IMR-90 (cell line): ENCODE results near the gene HIVEP3.

Experiments
- BHLHE40 ChIP-seq: fragments of 150-350 bp; IDR thresholded peaks from 2 replicates; pipeline ENCODE4 v1.6.1; 2016; ENCODE audit warnings: mild to moderate bottlenecking, low read depth, low read length
- CTCF ChIP-seq: conservative IDR thresholded peaks from 2 replicates; pipeline ENCODE4 v1.5.1; 2012; ENCODE audit warnings: mild to moderate bottlenecking, low read depth, low read length, improper control_type of control experiment
- MXI1 ChIP-seq: IDR thresholded peaks from 2 replicates; pipeline ENCODE4 v1.6.1; 2012; ENCODE audit warnings: low read depth, mild to moderate bottlenecking, low read length, moderate library complexity, borderline replicate concordance
- NFE2L2 ChIP-seq: fragments of 150-350 bp; IDR thresholded peaks from 2 replicates; pipeline ENCODE4 v1.6.1; 2016; ENCODE audit warnings: low read depth, mild to moderate bottlenecking, low read length
- POLR2A ChIP-seq: IDR thresholded peaks from 2 replicates; pipeline ENCODE4 v1.6.1; 2012; ENCODE audit warnings: mild to moderate bottlenecking, low read depth, low read length
- RAD21 ChIP-seq: IDR thresholded peaks from 2 replicates; pipeline ENCODE4 v1.6.1; 2012; ENCODE audit warnings: low read length, improper control_type of control experiment
- RCOR1 ChIP-seq: IDR thresholded peaks from 2 replicates; pipeline ENCODE4 v1.6.1; 2012; ENCODE audit warnings: mild to moderate bottlenecking, low read length, improper control_type of control experiment; ENCODE audit not compliant: insufficient replicate concordance
- USF2 ChIP-seq: fragments of 150-350 bp; IDR thresholded peaks from 2 replicates; pipeline ENCODE4 v1.6.1; 2017; ENCODE audit warnings: mild to moderate bottlenecking, antibody characterized with exemption, low read length, low read depth

GRCh38 chr1:41914516-41914915 is 4.2 kb downstream of the HIVEP3 start:
- TF ChIP-seq CTCF, result no peak
- TF ChIP-seq POLR2A, result no peak
- no peak for TF ChIP-seq MXI1
- TF ChIP-seq USF2, result no peak
- TF ChIP-seq RAD21, result no peak
- no peak for TF ChIP-seq RCOR1
- no peak for TF ChIP-seq BHLHE40
- no peak for TF ChIP-seq NFE2L2
